Measurements from ENCODE around the gene SLITRK5.

The SLITRK5 gene, protein sequence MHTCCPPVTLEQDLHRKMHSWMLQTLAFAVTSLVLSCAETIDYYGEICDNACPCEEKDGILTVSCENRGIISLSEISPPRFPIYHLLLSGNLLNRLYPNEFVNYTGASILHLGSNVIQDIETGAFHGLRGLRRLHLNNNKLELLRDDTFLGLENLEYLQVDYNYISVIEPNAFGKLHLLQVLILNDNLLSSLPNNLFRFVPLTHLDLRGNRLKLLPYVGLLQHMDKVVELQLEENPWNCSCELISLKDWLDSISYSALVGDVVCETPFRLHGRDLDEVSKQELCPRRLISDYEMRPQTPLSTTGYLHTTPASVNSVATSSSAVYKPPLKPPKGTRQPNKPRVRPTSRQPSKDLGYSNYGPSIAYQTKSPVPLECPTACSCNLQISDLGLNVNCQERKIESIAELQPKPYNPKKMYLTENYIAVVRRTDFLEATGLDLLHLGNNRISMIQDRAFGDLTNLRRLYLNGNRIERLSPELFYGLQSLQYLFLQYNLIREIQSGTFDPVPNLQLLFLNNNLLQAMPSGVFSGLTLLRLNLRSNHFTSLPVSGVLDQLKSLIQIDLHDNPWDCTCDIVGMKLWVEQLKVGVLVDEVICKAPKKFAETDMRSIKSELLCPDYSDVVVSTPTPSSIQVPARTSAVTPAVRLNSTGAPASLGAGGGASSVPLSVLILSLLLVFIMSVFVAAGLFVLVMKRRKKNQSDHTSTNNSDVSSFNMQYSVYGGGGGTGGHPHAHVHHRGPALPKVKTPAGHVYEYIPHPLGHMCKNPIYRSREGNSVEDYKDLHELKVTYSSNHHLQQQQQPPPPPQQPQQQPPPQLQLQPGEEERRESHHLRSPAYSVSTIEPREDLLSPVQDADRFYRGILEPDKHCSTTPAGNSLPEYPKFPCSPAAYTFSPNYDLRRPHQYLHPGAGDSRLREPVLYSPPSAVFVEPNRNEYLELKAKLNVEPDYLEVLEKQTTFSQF

DNA sequence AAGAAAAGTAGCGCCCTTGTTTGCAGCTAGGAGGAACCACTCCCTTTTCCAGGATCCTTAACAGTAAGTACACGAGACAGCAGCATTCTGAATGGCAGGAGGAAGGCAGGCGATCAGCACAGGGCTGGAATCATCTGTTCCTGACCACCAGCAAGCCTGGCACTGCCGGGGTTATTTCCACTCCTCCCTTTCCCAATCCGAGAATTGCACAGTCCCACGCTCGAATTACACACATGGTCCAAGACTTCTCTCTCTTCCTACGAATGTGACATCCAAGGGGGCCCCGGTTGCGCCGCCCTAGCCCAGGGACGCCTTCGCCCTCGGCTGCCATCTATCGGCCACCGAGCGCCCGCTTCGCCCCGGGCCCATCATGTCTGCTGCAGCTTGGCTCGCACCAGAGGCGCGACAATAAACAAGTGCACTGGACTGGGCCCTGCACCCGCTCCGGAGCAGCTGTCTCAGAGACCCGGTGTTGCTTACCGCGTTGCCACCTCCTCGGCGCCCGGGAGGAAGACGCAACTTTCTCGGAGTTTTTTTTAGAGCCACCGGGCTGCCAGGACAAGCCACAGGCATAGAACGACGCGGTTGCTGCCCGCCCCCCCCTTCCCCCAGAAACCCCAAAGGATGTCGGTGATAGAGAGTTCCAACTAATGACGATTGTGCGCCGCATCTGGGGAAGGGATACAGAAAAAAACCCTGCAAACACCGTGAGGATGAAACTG is at the start of gene SLITRK5:
Gene SLITRK5, plus strand, starts transcription at position 341 of the 722 bp plus-strand sequence. CDS start 4,018 bp downstream, outside the sequence.
- TF ChIP-seq, protein P1, sequence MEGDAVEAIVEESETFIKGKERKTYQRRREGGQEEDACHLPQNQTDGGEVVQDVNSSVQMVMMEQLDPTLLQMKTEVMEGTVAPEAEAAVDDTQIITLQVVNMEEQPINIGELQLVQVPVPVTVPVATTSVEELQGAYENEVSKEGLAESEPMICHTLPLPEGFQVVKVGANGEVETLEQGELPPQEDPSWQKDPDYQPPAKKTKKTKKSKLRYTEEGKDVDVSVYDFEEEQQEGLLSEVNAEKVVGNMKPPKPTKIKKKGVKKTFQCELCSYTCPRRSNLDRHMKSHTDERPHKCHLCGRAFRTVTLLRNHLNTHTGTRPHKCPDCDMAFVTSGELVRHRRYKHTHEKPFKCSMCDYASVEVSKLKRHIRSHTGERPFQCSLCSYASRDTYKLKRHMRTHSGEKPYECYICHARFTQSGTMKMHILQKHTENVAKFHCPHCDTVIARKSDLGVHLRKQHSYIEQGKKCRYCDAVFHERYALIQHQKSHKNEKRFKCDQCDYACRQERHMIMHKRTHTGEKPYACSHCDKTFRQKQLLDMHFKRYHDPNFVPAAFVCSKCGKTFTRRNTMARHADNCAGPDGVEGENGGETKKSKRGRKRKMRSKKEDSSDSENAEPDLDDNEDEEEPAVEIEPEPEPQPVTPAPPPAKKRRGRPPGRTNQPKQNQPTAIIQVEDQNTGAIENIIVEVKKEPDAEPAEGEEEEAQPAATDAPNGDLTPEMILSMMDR (IDR thresholded peaks at IDR 0.05; ENCODE audit: low read depth, low read length) = peak; percentile 91
- DNase-seq (ENCODE audit: extremely low read depth, low read depth) = no peak

- DNase-seq (ENCODE audit: extremely low read depth, low read depth) = no peak
- TF ChIP-seq, protein P1 (IDR thresholded peaks at IDR 0.05; ENCODE audit: low read depth, low read length) = no peak
Measured at GRCh38 chr13:87622971-87623370, 48.2 kb upstream of the SLITRK5 start.

GRCh38 chr13:87656306-87656705 is 14.9 kb upstream of the SLITRK5 start:
- DNase-seq (ENCODE audit: extremely low read depth, low read depth) = no peak
- TF ChIP-seq, protein P1 (IDR thresholded peaks at IDR 0.05; ENCODE audit: low read depth, low read length) = no peak

DNA sequence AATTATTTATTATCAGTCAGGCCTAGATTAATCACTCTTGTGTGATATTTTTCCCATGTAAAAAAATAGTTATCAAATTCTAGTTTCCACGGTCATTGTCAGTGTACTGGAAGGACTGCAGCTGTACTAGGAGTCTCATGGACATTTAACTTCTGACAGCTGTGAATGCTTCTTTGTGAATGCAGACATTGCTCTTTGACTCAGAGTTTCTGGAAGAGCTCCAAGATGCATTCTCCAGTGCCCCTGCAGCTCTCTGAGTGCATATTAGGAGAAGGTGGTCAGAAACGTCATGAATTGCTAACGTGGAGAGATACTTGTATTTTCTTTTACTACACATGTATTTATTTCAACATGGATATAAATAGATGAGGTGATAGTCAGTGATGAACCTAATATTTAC is 9.7 kb upstream of the SLITRK5 start:
- DNase-seq (ENCODE audit: extremely low read depth, low read depth) = no peak
- TF ChIP-seq, protein P1 (IDR thresholded peaks at IDR 0.05; ENCODE audit: low read depth, low read length) = no peak

DNA sequence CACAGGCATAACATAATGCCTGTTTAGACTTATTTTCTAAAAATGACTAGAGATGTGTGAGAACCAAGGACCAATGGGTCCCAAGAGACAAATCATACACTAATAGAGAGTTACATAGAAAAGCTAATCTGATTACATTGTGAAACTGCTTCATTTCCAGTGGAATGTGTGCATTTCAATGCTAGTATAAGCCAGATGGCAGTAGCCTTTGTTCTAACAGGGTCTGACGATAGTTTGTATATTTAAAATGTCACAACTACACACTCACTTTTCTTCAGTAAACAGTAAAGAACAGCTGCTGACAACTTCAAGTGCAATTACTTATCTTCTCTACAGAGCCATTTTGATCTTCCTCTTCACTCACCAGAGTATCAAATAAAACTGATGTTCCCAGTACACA is 4.3 kb upstream of the SLITRK5 start:
- TF ChIP-seq, protein P1 (IDR thresholded peaks at IDR 0.05; ENCODE audit: low read depth, low read length) = no peak
- no peak for DNase-seq (ENCODE audit: extremely low read depth, low read depth)

GRCh38 chr13:87667686-87668085 is 3.5 kb upstream of the SLITRK5 start:
- TF ChIP-seq, protein P1 (IDR thresholded peaks at IDR 0.05; ENCODE audit: low read depth, low read length) = no peak
- DNase-seq (ENCODE audit: extremely low read depth, low read depth) = no peak
